ENCODE data around the gene GRIP2.

GRIP2 gene

DNA sequence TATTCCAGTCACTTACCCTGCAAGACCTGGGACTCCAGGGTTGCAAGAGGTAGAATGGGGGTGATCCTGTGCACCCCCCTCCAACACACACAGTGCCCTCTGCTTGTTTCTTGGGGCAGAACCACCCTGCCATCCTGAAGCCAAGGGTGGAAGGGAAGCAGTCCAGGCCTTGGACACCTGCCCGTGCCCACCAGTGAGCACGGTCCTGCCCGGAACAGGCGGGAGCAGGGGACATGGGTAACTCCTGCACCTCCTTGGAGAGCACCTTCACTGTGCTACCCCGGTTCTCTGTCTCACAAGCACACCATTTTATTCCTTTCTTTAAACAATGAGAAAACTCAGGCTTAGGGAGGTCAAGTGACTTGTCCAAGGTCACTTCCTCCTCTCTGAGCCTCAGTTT is 80.8 kb downstream of the GRIP2 start:
- no peak overlapping the region for H3K4me3 ChIP-seq (ENCODE audit: low read depth, low read length)
- TF ChIP-seq MYC (IDR thresholded peaks at IDR 0.05; ENCODE audit: low read depth, low read length) (no peak), POLR2A (IDR thresholded peaks at IDR 0.05; ENCODE audit: extremely low read depth, insufficient read length) (no peak)
- TF ChIP-seq, protein P1, sequence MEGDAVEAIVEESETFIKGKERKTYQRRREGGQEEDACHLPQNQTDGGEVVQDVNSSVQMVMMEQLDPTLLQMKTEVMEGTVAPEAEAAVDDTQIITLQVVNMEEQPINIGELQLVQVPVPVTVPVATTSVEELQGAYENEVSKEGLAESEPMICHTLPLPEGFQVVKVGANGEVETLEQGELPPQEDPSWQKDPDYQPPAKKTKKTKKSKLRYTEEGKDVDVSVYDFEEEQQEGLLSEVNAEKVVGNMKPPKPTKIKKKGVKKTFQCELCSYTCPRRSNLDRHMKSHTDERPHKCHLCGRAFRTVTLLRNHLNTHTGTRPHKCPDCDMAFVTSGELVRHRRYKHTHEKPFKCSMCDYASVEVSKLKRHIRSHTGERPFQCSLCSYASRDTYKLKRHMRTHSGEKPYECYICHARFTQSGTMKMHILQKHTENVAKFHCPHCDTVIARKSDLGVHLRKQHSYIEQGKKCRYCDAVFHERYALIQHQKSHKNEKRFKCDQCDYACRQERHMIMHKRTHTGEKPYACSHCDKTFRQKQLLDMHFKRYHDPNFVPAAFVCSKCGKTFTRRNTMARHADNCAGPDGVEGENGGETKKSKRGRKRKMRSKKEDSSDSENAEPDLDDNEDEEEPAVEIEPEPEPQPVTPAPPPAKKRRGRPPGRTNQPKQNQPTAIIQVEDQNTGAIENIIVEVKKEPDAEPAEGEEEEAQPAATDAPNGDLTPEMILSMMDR (IDR thresholded peaks at IDR 0.05; ENCODE audit: low read depth, low read length) = no peak
- TF ChIP-seq, protein P2, sequence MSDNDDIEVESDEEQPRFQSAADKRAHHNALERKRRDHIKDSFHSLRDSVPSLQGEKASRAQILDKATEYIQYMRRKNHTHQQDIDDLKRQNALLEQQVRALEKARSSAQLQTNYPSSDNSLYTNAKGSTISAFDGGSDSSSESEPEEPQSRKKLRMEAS (IDR thresholded peaks at IDR 0.05; ENCODE audit: low read depth, low read length) = no peak

DNA sequence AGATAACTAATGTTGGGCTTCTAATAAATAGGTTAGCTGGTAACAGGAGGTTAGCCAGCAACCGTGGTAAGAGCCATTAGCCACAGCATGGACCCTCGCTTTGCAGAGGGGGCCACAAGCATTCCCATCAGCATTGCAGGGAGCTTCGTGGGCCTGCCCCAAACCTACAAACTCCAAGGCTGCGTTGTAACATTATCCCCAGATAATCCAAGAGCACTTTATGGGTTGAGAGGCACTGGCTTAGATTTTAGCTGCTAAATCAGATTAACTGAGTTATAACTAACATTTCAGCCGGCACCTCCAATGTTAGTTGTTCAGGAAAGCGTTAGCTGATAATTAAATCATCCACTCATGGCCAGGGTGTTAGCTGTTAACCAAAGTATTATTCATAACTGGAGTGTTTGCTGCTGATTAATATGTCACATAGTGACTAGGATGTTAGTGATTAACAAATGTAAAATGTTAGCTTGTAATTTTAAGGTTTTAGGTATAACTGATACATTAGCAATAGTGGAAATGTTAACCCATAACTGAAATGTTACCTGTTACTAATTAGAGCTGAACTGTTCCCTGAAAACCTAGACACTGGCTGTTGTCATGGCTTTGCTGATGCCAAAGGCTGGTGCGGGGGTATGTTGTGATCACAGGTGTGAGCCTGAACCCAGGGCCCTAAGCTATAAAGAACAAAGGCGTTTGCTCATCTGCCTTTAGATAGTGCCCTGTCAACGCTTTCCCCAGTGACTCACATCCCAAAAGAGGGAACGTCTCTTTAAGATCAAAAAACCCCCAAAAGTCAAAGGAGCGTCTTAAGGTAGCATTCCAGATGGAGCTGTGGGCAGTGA is 81.5 kb downstream of the GRIP2 start:
- H3K4me3 ChIP-seq (ENCODE audit: low read depth, low read length) = no peak overlapping the region
- no peak for TF ChIP-seq MYC (IDR thresholded peaks at IDR 0.05; ENCODE audit: low read depth, low read length)
- TF ChIP-seq, protein P2 (IDR thresholded peaks at IDR 0.05; ENCODE audit: low read depth, low read length) = no peak
- no peak for TF ChIP-seq POLR2A (IDR thresholded peaks at IDR 0.05; ENCODE audit: extremely low read depth, insufficient read length)
- TF ChIP-seq, protein P1 (IDR thresholded peaks at IDR 0.05; ENCODE audit: low read depth, low read length) = no peak
- DNase-seq (ENCODE audit: low read depth) = no peak

More for the DNA sequence above, 80.8 kb downstream of the GRIP2 start:
- DNase-seq (ENCODE audit: low read depth) = no peak

DNA sequence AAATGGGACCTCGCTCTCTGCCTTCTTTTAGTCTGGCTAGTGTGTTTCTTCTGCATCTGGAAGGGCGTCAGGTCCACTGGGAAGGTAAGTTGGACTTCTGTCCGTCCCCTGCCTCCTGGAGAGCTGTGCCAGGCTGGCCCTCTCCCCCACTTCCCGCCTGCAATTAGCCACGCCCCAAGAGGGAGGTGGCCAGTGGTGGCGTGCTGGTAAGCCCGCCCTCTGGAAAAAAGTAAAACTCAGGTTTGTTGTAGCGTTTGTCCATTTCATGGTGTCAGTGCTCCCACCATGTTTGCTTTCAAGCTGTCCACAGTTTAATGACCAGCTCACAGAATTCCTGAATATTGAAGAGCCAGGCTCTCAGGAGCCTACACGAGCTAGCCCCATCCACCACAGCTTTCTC is 82.1 kb downstream of the GRIP2 start:
- no peak for DNase-seq (ENCODE audit: low read depth)
- no peak overlapping the region for H3K4me3 ChIP-seq (ENCODE audit: low read depth, low read length)
- TF ChIP-seq, protein P1 (IDR thresholded peaks at IDR 0.05; ENCODE audit: low read depth, low read length) = no peak
- TF ChIP-seq MYC (IDR thresholded peaks at IDR 0.05; ENCODE audit: low read depth, low read length) = no peak
- TF ChIP-seq, protein P2 (IDR thresholded peaks at IDR 0.05; ENCODE audit: low read depth, low read length) = no peak
- no peak for TF ChIP-seq POLR2A (IDR thresholded peaks at IDR 0.05; ENCODE audit: extremely low read depth, insufficient read length)

DNA sequence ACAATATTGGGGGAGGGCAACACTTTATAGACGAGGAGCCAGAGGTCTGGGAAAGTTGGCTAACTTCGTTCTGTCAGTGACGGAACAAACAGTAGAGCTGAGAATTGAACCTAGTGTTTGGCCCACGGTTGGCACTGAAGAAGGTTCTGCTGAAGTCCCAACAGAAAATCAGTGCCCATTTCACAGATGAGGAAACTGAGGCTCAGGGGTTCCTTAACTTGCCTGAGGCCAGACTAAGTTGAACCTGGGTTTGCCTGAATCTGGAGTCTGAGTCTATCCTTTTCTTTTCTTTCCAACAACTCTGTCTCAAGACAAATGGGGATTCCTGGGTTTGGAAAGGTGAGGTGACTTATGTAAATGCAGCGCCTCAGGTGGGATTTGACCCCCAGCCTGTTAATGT is 82.7 kb downstream of the GRIP2 start:
- TF ChIP-seq POLR2A (IDR thresholded peaks at IDR 0.05; ENCODE audit: extremely low read depth, insufficient read length) (no peak), MYC (IDR thresholded peaks at IDR 0.05; ENCODE audit: low read depth, low read length) (no peak)
- TF ChIP-seq, protein P2 (IDR thresholded peaks at IDR 0.05; ENCODE audit: low read depth, low read length) = no peak
- TF ChIP-seq, protein P1 (IDR thresholded peaks at IDR 0.05; ENCODE audit: low read depth, low read length) = no peak
- no peak overlapping the region for H3K4me3 ChIP-seq (ENCODE audit: low read depth, low read length)
- DNase-seq (ENCODE audit: low read depth) = no peak

DNA sequence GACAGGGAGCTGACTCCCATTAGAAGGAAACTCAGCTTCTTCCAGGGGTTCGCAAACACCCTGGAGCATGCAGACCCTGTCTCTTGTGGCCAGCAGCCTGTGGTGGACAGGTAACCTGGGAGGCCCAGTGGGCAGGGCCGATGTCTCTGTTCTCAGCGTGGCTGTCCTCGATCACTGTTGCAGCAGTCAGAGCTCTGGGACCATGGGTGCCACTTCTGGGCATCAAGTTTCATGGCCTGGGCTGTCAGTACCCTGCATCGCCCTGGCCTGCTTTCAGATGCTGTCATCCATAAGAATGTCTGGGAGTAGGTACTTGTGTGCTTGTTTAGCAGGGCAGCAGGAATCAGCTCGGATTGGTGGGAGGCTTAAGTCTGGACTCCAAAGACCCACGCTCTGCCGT is 83.3 kb downstream of the GRIP2 start:
- TF ChIP-seq, protein P2 (IDR thresholded peaks at IDR 0.05; ENCODE audit: low read depth, low read length) = no peak
- TF ChIP-seq MYC (IDR thresholded peaks at IDR 0.05; ENCODE audit: low read depth, low read length) (no peak), POLR2A (IDR thresholded peaks at IDR 0.05; ENCODE audit: extremely low read depth, insufficient read length) (no peak)
- TF ChIP-seq, protein P1 (IDR thresholded peaks at IDR 0.05; ENCODE audit: low read depth, low read length) = no peak
- no peak overlapping the region for H3K4me3 ChIP-seq (ENCODE audit: low read depth, low read length)
- DNase-seq (ENCODE audit: low read depth) = no peak
